ENCODE data around the gene GMPR2. TPM values are rescaled to one million over a fixed set of nuclear protein-coding genes. Genes with fewer than 3 reads are reported as not detected.
A peak's percentile ranks its signal among the peaks of the same experiment; 100 is the strongest.

GMPR2 gene
- polyA plus RNA-seq, 1 experiment: 116 TPM

- CTCF ChIA-PET: interaction anchor here (0.8 to 4.1 kb wide), 13 partner anchors 9 to 39 kb away, joined by 3 to 29 read pairs (median 9); partner anchors contain the start of genes CIDEB, GMPR2, NEDD8 and TGM1
Observed at GRCh38 chr14:24271134-24271833, 38.6 kb downstream of the GMPR2 start, which contains the start of gene RABGGTA. RABGGTA (minus strand) TSS chr14:24271597; CDS start chr14:24271115, 482 bp downstream.

GRCh38 chr14:24271834-24272263 is 39.1 kb downstream of the GMPR2 start:
- TF ChIP-seq CTCF (IDR thresholded peaks at IDR 0.05; ENCODE audit: insufficient read depth, low read depth, low read length): no peak
- POLR2A ChIA-PET: no interaction called here
- no peaks in the 10 kb centered on the region for H3K27me3 ChIP-seq (ENCODE audit: control insufficient read depth, insufficient read depth, low read length)
- peak overlapping the region; percentile 91 for H3K4me3 ChIP-seq (ENCODE audit: low read depth, low read length)
- DNase-seq (ENCODE audit: low read depth): no peak
- CTCF ChIA-PET: interaction anchor here (1.6 to 4.1 kb wide), 9 partner anchors 9 to 36 kb away, joined by 7 to 29 read pairs (median 11); partner anchors contain the start of genes CIDEB, TGM1 and TINF2
- peaks cover 13% of the 10 kb centered on the region for H3K36me3 ChIP-seq (ENCODE audit: control insufficient read depth, insufficient read depth, low read length)

More at GRCh38 chr14:24271134-24271833, 38.6 kb downstream of the GMPR2 start, which contains the start of gene RABGGTA:
- no peaks in the 10 kb centered on the region for H3K27me3 ChIP-seq (ENCODE audit: control insufficient read depth, insufficient read depth, low read length)
- no peak for DNase-seq (ENCODE audit: low read depth)
- TF ChIP-seq CTCF (IDR thresholded peaks at IDR 0.05; ENCODE audit: insufficient read depth, low read depth, low read length): peak; percentile 76
- peak within 1 kb of the TSS; percentile 91 for H3K4me3 ChIP-seq (ENCODE audit: low read depth, low read length)
- POLR2A ChIA-PET: no interaction called here
- H3K36me3 ChIP-seq (ENCODE audit: control insufficient read depth, insufficient read depth, low read length): peaks cover 16% of the 10 kb centered on the region

GRCh38 chr14:24272467-24272866 is 39.7 kb downstream of the GMPR2 start:
- no peak for DNase-seq (ENCODE audit: low read depth)
- no peak for TF ChIP-seq CTCF (IDR thresholded peaks at IDR 0.05; ENCODE audit: insufficient read depth, low read depth, low read length)
- ChIA-PET CTCF (interaction anchor here (2.0 to 4.1 kb wide), 7 partner anchors 8 to 35 kb away, joined by 8 to 29 read pairs (median 16); partner anchors contain the start of genes CIDEB, TGM1 and TINF2), POLR2A (no interaction called here)
- peaks cover 10% of the 10 kb centered on the region for H3K36me3 ChIP-seq (ENCODE audit: control insufficient read depth, insufficient read depth, low read length)
- H3K27me3 ChIP-seq (ENCODE audit: control insufficient read depth, insufficient read depth, low read length): no peaks in the 10 kb centered on the region
- no peak overlapping the region for H3K4me3 ChIP-seq (ENCODE audit: low read depth, low read length)

GRCh38 chr14:24273422-24273998 is 40.8 kb downstream of the GMPR2 start:
- no peak for TF ChIP-seq CTCF (IDR thresholded peaks at IDR 0.05; ENCODE audit: insufficient read depth, low read depth, low read length)
- Histone ChIP-seq H3K4me3 (ENCODE audit: low read depth, low read length) (no peak overlapping the region), H3K36me3 (ENCODE audit: control insufficient read depth, insufficient read depth, low read length) (peaks cover 6% of the 10 kb centered on the region), H3K27me3 (ENCODE audit: control insufficient read depth, insufficient read depth, low read length) (no peaks in the 10 kb centered on the region)
- ChIA-PET POLR2A (no interaction called here), CTCF (interaction anchor here (0.8 to 3.2 kb wide), 6 partner anchors 11 to 34 kb away, joined by 3 to 12 read pairs (median 3); partner anchors contain the start of genes CIDEB, NOP9 and TINF2)
- DNase-seq (ENCODE audit: low read depth): no peak

- peaks cover 2% of the 10 kb centered on the region; the same call in 1 of the 2 replicates for H3K36me3 ChIP-seq (ENCODE audit: control insufficient read depth, insufficient read depth, low read length)
- H3K4me3 ChIP-seq (ENCODE audit: low read depth, low read length): no peak overlapping the region
- ChIA-PET POLR2A (no interaction called here), CTCF (interaction anchor here (0.8 to 3.2 kb wide), 6 partner anchors 11 to 33 kb away, joined by 3 to 12 read pairs (median 3); partner anchors contain the start of genes CIDEB, NOP9 and TINF2)
- no peaks in the 10 kb centered on the region for H3K27me3 ChIP-seq (ENCODE audit: control insufficient read depth, insufficient read depth, low read length)
- DNase-seq (ENCODE audit: low read depth): no peak
- no peak for TF ChIP-seq CTCF (IDR thresholded peaks at IDR 0.05; ENCODE audit: insufficient read depth, low read depth, low read length)
Observed at GRCh38 chr14:24274101-24274543, 41.4 kb downstream of the GMPR2 start.

All from BJ (cell line).